Skin of body (tissue), 3 donors: Measurements from ENCODE around the gene RPL34. TPM values are rescaled to one million over a fixed set of nuclear protein-coding genes. Genes with fewer than 3 reads are reported as not detected.
A peak's percentile ranks its signal among the peaks of the same experiment; 100 is the strongest.

Source experiments
- DNase-seq: peaks from one replicate; lab custom pipeline; 2025; lab: John Stamatoyannopoulos, UW
- small RNA-seq: library from RNA; depleted of rRNA; stranded (forward); fragments of <200 nt; gene quantifications from one replicate; pipeline ENCODE3, GENCODE V24; 2014; ENCODE audit warnings: low replicate concordance
- total RNA-seq: library from RNA; depleted of rRNA; stranded (reverse); fragments of >200 nt; gene quantifications from one replicate; pipeline ENCODE4 v1.2.3, GENCODE V29; 2014

RPL34 gene
- total RNA-seq, 1 donor from 2014 or later, result 1,102 TPM

DNA sequence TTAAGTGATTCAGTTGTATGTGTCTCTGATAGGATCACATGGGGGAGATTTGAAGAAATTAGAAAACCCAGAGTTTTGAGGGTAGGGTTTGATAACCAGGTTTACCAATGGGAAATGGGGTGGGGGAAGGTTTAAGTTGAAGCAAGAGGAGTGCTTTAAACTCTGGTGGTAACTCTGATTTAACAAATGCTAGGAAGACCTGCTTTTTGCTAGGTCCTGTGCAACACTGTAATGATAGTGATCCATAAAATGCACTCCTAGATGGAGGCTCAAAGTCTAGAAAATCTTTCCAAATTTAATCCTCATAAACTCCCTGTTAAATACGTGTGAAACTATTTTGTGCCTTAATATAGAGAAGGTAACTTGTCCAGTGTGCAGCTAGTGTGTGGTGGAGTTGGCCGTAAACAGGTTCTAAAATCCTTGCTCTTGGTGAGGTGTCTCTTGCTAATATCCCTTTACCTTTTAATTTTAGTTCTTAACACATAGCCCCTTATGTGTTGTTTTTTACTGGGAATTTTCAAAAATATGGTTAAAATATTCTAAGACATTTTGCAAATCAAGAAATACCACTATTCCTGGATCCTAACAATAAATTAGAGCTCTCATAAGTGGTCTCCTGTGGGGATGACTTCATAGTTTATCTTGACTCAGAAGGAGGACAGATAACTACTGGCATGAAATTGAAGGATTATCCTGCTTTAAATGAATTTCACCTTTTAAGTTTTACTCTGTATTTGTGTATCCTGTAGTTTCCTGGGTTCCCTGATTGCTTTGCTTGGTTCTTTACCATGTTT is 4.1 kb downstream of the RPL34 start:
- no peak for DNase-seq

GRCh38 chr4:108626056-108626455 is 5.7 kb downstream of the RPL34 start:
- DNase-seq, result no peak

DNA sequence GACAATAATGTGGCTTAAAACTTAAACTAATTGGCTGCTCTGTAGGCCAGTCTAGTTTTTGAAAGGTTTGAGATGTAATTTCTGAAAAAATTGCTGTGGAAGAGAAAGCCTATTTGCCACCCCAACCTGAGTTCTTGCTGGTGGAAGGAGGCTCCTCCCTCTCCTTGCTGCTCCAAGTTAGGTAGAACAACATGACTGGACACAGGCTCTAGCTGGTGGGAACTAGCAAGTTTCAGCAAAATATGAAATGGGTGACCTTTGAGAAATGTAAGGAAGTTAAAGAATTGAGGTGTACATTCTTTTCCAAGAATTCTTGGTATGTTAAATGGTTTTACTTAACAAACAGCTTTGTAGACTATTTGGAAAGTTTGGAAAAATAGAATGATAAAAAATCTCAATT is 8.0 kb downstream of the RPL34 start:
- no peak for DNase-seq

DNA sequence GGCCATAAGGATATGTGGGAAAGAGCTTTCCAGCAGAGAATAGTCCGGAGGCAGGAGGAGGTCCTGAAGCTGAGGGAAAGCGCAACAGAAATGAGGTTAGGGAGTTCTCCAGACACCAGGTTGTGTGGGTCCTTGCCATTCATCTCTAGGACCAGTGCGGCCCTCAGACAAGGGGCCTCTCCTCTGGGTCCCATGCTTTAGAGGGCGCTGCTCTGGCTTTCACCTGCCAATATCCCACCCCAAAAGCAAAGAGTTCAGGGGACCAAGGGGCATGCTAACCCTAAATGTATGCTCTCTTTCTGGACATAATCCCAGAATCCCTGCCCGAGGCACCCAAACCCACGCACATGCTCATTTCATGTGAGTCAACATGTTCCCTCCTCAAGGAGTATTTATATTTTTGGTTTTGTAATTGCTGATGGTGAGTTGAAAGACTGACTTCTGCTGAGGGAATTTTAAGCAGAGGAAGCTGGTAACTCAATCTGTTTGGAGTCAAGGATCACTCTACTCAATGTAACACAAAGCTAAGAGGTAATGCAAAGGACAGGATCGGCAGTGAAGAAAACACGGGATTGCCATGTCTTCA is 14.8 kb downstream of the RPL34 start:
- no peak for DNase-seq

DNA sequence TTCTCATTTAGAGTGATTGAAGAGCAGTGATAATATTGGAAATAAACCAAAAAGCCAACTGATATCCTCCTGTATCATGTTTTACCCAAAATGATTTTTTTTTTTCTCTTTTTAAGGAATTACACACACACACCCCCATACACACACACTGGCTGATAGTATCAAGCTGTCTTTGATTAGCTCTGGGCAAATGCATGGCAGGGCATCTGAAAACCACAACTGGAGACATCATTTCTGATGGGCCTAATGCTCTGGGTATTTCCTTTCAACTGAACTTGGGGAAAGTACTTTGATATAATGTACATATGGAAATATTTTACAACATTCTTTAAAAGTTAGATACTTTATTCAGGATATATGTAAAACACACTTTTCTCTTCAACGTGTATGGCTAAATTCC is 15.9 kb downstream of the RPL34 start:
- DNase-seq, result no peak

DNA sequence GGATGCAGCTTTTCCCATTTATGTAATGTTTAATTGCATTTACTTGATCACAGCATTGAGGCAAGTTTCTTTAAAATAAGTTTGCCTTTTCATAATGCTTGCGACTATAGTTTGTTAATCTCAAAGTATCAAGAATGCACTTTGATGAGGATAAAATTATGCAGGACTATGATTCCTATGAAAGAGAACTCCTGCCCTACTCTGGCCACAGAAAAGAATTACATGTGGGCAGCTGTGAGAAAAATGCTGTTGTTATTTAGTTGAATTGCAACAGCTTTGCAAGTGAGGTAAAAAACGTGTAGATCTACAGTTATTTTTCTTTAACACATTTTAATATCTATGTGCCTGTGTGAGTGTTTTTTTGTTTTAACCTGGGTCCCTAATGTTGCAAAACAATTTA is 17.5 kb downstream of the RPL34 start:
- DNase-seq, result no peak

DNA sequence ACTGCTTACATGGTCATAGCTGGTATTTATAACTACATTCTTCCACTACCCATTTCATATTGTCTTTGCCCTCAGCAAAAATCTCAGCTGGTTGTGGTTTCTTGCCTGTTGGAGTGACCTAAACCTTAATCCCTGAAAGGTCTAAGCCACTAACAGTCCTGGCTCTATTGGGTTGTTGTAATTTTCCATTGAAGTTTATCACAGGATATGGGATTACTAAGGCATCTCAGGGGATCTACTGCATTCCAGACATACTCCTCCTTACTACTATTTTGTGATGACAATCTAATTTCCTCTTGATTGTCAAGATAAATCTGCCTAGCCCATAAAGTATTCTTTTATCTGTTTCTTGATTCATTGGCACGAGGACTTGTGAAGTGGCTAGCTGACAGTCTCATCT is 23.9 kb downstream of the RPL34 start:
- DNase-seq, result no peak

GRCh38 chr4:108646706-108647105 is 26.3 kb downstream of the RPL34 start:
- no peak for DNase-seq

DNA sequence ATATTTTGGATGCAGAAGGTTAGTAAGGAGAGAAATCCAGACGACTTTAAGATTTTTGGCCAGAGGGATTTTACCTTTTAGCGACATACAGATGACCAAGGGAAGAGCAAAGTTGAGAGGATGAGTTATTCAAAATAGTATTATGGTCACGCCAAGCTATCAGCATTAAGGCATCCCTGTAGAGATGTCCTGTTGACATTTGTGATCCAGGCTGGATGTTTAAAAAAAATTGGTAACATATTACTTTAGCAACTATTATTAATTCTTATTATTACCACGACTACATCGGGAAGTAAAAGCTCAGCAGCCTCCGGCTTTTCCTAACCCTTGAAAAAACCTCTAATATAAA is 29.5 kb downstream of the RPL34 start:
- no peak for DNase-seq

DNA sequence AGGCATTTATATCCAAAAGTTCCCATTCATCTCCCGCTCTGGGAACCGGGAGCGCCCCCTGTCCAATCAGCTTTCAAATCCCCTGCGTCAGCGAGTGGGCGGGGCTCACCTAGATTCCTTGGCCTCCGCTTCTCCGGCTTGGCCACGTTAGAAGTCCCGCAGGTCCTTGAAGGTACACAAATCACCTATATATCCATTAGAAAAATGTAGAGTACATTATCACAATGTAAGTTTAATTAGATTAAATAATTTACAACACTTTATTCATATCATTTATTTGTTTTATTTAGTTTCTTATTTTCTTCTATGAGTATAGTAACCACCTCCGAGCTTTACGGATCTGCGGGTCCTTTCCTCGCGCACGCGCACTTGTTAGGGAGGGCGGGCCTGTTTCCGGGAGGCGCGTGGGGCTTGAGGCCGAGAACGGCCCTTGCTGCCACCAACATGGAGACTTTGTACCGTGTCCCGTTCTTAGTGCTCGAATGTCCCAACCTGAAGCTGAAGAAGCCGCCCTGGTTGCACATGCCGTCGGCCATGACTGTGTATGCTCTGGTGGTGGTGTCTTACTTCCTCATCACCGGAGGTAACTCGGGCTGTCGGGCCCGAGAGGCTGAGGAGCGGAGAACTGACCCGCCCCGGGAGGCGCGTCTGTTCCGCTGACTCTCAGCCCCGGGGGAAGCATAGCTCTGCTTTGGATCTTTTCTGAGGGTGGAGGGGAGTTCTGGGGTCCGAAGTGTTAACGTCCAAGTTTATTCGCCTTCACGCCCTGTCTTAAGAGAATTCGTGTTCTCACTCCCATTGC is 30.0 kb downstream of the RPL34 start, which contains the start of gene OSTC:
TSS of gene OSTC (plus strand) at position 388 of the 802 bp plus-strand sequence. CDS start at position 445, 57 bp downstream.
- peak; percentile 95 for DNase-seq

- DNase-seq, result peak; percentile 35
Observed at GRCh38 chr4:108651014-108651791, 30.8 kb downstream of the RPL34 start.

- no peak for DNase-seq
Observed at GRCh38 chr4:108662629-108663028, 42.3 kb downstream of the RPL34 start.

DNA sequence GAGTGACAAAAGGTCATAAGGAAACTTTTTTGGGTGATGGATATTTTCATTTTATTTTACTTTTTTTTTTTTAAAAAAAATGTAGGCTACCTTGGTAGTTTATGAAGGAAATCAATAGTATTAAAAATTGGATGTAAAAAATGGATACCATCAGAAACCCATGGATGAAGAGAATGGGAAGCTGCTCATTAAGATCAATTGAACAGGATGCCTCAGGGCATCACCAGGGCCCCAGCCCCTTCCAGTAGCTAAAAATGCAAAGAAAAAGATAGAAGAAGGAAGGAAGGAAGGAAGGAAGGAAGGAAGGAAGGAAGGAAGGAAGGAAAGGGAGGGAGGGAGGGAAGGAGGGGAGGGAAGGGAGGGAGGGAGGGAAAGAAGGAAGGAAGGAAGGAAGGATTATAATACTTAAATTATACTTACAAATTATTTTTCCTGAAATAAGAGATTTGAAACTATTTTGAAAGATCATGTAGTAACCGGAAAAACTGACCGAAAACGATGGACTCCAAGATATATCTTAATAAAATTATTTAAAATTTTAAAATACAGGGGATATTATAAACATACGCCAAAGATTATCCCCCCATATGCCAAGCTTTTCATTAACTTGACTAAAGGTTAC is 54.1 kb downstream of the RPL34 start:
- no peak for DNase-seq

Small RNAs within 50 kb of the gene (small RNA-seq; reads per million reads assigned to genes)
- not detected for gene RNU6-431P

Other genes starting within 250 kb of the RPL34 start
- gene OSTC, start 30.0 kb downstream of the RPL34 start, total RNA-seq, result 108 TPM
- not detected for gene ETNPPL, start 142.5 kb downstream of the RPL34 start, total RNA-seq